Mesenchymal stem cell (in vitro differentiated cells and primary cell): ENCODE data around the gene SERPINC1.

Experiments
- DNase-seq: peaks from one replicate; pipeline ENCODE4 v3.0.0-alpha.2; 2013
- H2AFZ ChIP-seq: one replicate; pipeline ENCODE4 v1.6.1; 2013; ENCODE audit warnings: low read depth, mild to moderate bottlenecking, control low read depth, inconsistent platforms, low read length, moderate library complexity
- H2AK5ac ChIP-seq: 2 replicates; pipeline ENCODE4 v1.6.1; 2013; ENCODE audit warnings: low read length, moderate library complexity, mild to moderate bottlenecking, inconsistent platforms; ENCODE audit not compliant: severe bottlenecking
- H2BK120ac ChIP-seq: one replicate; pipeline ENCODE4 v1.6.1; 2013; ENCODE audit warnings: low read depth, mild to moderate bottlenecking, inconsistent platforms, low read length, moderate library complexity
- H2BK12ac ChIP-seq, 2 experiments: one replicate each; pipeline ENCODE4 v1.6.1; 2013; ENCODE audit warnings: inconsistent platforms in 2 of 2, low read length in 2 of 2, mild to moderate bottlenecking in 2 of 2, moderate library complexity in 2 of 2, control low read depth in 1 of 2
- H2BK15ac ChIP-seq: one replicate; pipeline ENCODE4 v1.6.1; 2013; ENCODE audit warnings: mild to moderate bottlenecking, low read depth, inconsistent platforms; ENCODE audit not compliant: poor library complexity, severe bottlenecking
- H2BK5ac ChIP-seq: 2 replicates; pipeline ENCODE4 v1.6.1; 2013; ENCODE audit warnings: low read depth, mild to moderate bottlenecking, low read length, control low read depth, inconsistent platforms; ENCODE audit not compliant: poor library complexity, severe bottlenecking
- H3K14ac ChIP-seq, 2 experiments: one replicate each; pipeline ENCODE4 v1.6.1; 2013; ENCODE audit warnings: inconsistent platforms in 2 of 2, low read length in 2 of 2, control low read depth in 1 of 2, mild to moderate bottlenecking in 1 of 2, moderate library complexity in 1 of 2
- H3K18ac ChIP-seq, 2 experiments: one replicate each; pipeline ENCODE4 v1.6.1; 2013; ENCODE audit warnings: inconsistent platforms in 2 of 2, low read length in 2 of 2, control low read depth in 1 of 2, low read depth in 1 of 2, mild to moderate bottlenecking in 1 of 2
- H3K23ac ChIP-seq, 2 experiments: one replicate each; pipeline ENCODE4 v1.6.1; 2013; ENCODE audit warnings: inconsistent platforms in 2 of 2, low read length in 2 of 2, mild to moderate bottlenecking in 2 of 2, moderate library complexity in 2 of 2, control low read depth in 1 of 2
- H3K27ac ChIP-seq: 2 replicates; pipeline ENCODE4 v1.5.1; 2013; ENCODE audit warnings: mild to moderate bottlenecking, moderate library complexity, low read length, control low read depth, inconsistent platforms; ENCODE audit not compliant: poor library complexity, severe bottlenecking
- H3K27me3 ChIP-seq, 2 experiments: 2 replicates each; pipeline versions ENCODE4 v1.6.1 to v1.7.0; 2013; ENCODE audit warnings: low read length in 2 of 2, mild to moderate bottlenecking in 2 of 2, moderate library complexity in 2 of 2, control low read depth in 1 of 2, inconsistent platforms in 1 of 2; ENCODE audit not compliant: control insufficient read depth in 1 of 2, insufficient read depth in 1 of 2
- H3K36me3 ChIP-seq, 2 experiments: 2 replicates each; pipeline versions ENCODE4 v1.6.1 to v1.7.0; 2013; ENCODE audit warnings: low read length in 2 of 2, control low read depth in 1 of 2, inconsistent platforms in 1 of 2, low read depth in 1 of 2, mild to moderate bottlenecking in 1 of 2; ENCODE audit not compliant: insufficient read depth in 2 of 2, control insufficient read depth in 1 of 2
- H3K4ac ChIP-seq, 2 experiments: one replicate each; pipeline ENCODE4 v1.6.1; 2013; ENCODE audit warnings: inconsistent platforms in 2 of 2, low read length in 2 of 2, mild to moderate bottlenecking in 2 of 2, moderate library complexity in 2 of 2, control low read depth in 1 of 2, low read depth in 1 of 2
- H3K4me1 ChIP-seq: 2 replicates; pipeline ENCODE4 v1.6.1; 2013; ENCODE audit warnings: low read depth, low read length, control low read depth; ENCODE audit not compliant: control insufficient read depth, insufficient read depth
- H3K4me2 ChIP-seq: 2 replicates; pipeline ENCODE4 v1.6.1; 2013; ENCODE audit warnings: low read length, mild to moderate bottlenecking, inconsistent platforms; ENCODE audit not compliant: poor library complexity, severe bottlenecking
- H3K4me3 ChIP-seq, 2 experiments: 2 replicates each; pipeline versions ENCODE4 v1.5.1 to v1.7.0; 2013; ENCODE audit warnings: low read length in 2 of 2, mild to moderate bottlenecking in 2 of 2, control low read depth in 1 of 2, low read depth in 1 of 2; ENCODE audit not compliant: insufficient read depth in 1 of 2
- H3K79me1 ChIP-seq: replicated peaks from 2 replicates; pipeline ENCODE4 v1.6.1; 2013; ENCODE audit warnings: mild to moderate bottlenecking, control low read depth, low read length, inconsistent platforms; ENCODE audit not compliant: poor library complexity, severe bottlenecking
- H3K9ac ChIP-seq: 2 replicates; pipeline ENCODE4 v1.7.0; 2013; ENCODE audit warnings: mild to moderate bottlenecking, low read length, moderate library complexity
- H3K9me3 ChIP-seq: 2 replicates; pipeline ENCODE4 v1.7.0; 2013; ENCODE audit warnings: mild to moderate bottlenecking, low read length; ENCODE audit not compliant: control insufficient read depth
- H4K8ac ChIP-seq: one replicate; pipeline ENCODE4 v1.6.1; 2013; ENCODE audit warnings: inconsistent platforms, mild to moderate bottlenecking, low read length, moderate library complexity
- H4K91ac ChIP-seq: one replicate; pipeline ENCODE4 v1.6.1; 2013; ENCODE audit warnings: mild to moderate bottlenecking, low read length, inconsistent platforms
- WGBS: methylation state at CpG from one replicate; pipeline ENCODE4 v1.1.7; 2013; ENCODE audit warnings: mixed read lengths; 5-methylcytosine and 5-hydroxymethylcytosine counted together

The SERPINC1 gene

GRCh38 chr1:173870252-173871075 lies 46.7 kb downstream of the SERPINC1 start:
- Histone ChIP-seq H3K36me3 (peaks cover 14 to 50% of the 10 kb centered on the region in 2 experiments), H4K91ac (peak overlapping the region; percentile 20), H4K8ac (peak overlapping the region; percentile 49), H3K9me3 (no peaks in the 10 kb centered on the region), H3K23ac (no peak overlapping the region), H2AFZ (no peak overlapping the region), H3K4me3 (no peak overlapping the region), H3K18ac (no peak overlapping the region), H3K9ac (no peak overlapping the region), H3K27ac (no peak overlapping the region), H3K4ac (no peak overlapping the region), H2BK5ac (no peak overlapping the region), H2BK120ac (no peak overlapping the region), H3K14ac (no peak overlapping the region), H3K79me1 (peaks cover 22% of the 10 kb centered on the region), H3K4me2 (no peak overlapping the region), H2AK5ac (no peak overlapping the region), H3K4me1 (no peaks in the 10 kb centered on the region), H3K27me3 (no peaks in the 10 kb centered on the region), H2BK12ac (no peak overlapping the region), H2BK15ac (no peak overlapping the region)
- 98% methylated on average over 14 of the region's 15 CpGs for WGBS
- no peak for DNase-seq

- no peak overlapping the region for H2BK15ac ChIP-seq
- H4K8ac ChIP-seq, result no peak overlapping the region
- H3K9me3 ChIP-seq, result no peaks in the 10 kb centered on the region
- H3K27ac ChIP-seq, result peak overlapping the region; percentile 81
- no peak overlapping the region for H3K23ac ChIP-seq
- no peak overlapping the region for H2AFZ ChIP-seq
- H3K4me2 ChIP-seq, result peak overlapping the region; percentile 81
- 8% methylated on average over 3 of the region's 5 CpGs for WGBS
- no peak overlapping the region for H3K14ac ChIP-seq
- peak overlapping the region; percentile 82 to 91 for H3K4me3 ChIP-seq
- H3K27me3 ChIP-seq, result no peaks in the 10 kb centered on the region
- H3K4ac ChIP-seq, result peak overlapping the region in 1 of 2 experiments; percentile 91
- peaks cover 15 to 58% of the 10 kb centered on the region in 2 experiments for H3K36me3 ChIP-seq
- H2AK5ac ChIP-seq, result no peak overlapping the region
- no peak overlapping the region for H2BK120ac ChIP-seq
- no peak overlapping the region for H4K91ac ChIP-seq
- H2BK12ac ChIP-seq, result no peak overlapping the region
- peak overlapping the region; percentile 92 for H3K9ac ChIP-seq
- H3K4me1 ChIP-seq, result no peaks in the 10 kb centered on the region
- DNase-seq, result no peak
- H3K79me1 ChIP-seq, result peaks cover 21% of the 10 kb centered on the region
- no peak overlapping the region for H2BK5ac ChIP-seq
- H3K18ac ChIP-seq, result peak overlapping the region in 1 of 2 experiments; percentile 98
These were observed 48.1 kb downstream of the SERPINC1 start for GRCh38 chr1:173869021-173869359.

- peak within 1 kb of the TSS in 1 of 2 experiments; percentile 99 for H3K14ac ChIP-seq
- no peaks in the 10 kb centered on the region for H3K27me3 ChIP-seq
- H3K9ac ChIP-seq, result peak within 1 kb of the TSS; percentile 92
- peak within 1 kb of the TSS; percentile 91 to 97 for H3K4ac ChIP-seq
- H2BK120ac ChIP-seq, result peak within 1 kb of the TSS; percentile 92
- peak within 1 kb of the TSS; percentile 18 to 89 for H2BK12ac ChIP-seq
- H3K4me2 ChIP-seq, result peak within 1 kb of the TSS; percentile 81
- no peaks in the 10 kb centered on the region for H3K9me3 ChIP-seq
- peak within 1 kb of the TSS; percentile 81 for H3K27ac ChIP-seq
- peak within 1 kb of the TSS; percentile 86 for H2BK15ac ChIP-seq
- H3K4me3 ChIP-seq, result peak within 1 kb of the TSS; percentile 82 to 91
- under 1% methylated on average over 44 of the region's 53 CpGs for WGBS
- H2AFZ ChIP-seq, result peak within 1 kb of the TSS; percentile 77
- peak within 1 kb of the TSS; percentile 96 for H4K91ac ChIP-seq
- peaks cover 12 to 60% of the 10 kb centered on the region in 2 experiments for H3K36me3 ChIP-seq
- H4K8ac ChIP-seq, result peak within 1 kb of the TSS; percentile 94
- peak within 1 kb of the TSS in 1 of 2 experiments; percentile 27 for H3K23ac ChIP-seq
- peak within 1 kb of the TSS; percentile 72 for H2AK5ac ChIP-seq
- peak; percentile 47 for DNase-seq
- H3K79me1 ChIP-seq, result peaks cover 21% of the 10 kb centered on the region
- H3K4me1 ChIP-seq, result no peaks in the 10 kb centered on the region
- peak within 1 kb of the TSS; percentile 98 to 100 for H3K18ac ChIP-seq
- H2BK5ac ChIP-seq, result peak within 1 kb of the TSS; percentile 93
These were observed 48.7 kb downstream of the SERPINC1 start, which contains the start of gene ZBTB37 for GRCh38 chr1:173868266-173869020. ZBTB37 (plus strand) TSS chr1:173868380; CDS start chr1:173870226, 1,846 bp downstream.
